Liver (tissue), 3 donors: ENCODE results near the gene JMJD4.

Experiments used
- ATF3 ChIP-seq: IDR thresholded peaks from 2 replicates; pipeline ENCODE4 v1.6.1; 2016; ENCODE audit warnings: antibody characterized with exemption
- CTCF ChIP-seq: fragments of 150-350 bp; IDR thresholded peaks from 2 replicates; pipeline ENCODE4 v1.5.1; 2017; ENCODE audit warnings: improper control_type of control experiment, low read depth, low read length; ENCODE audit not compliant: missing input control
- EGR1 ChIP-seq, 2 donors: IDR thresholded peaks; 2 replicates each; pipeline ENCODE4 v1.6.1; 2016 to 2018; ENCODE audit warnings: antibody characterized with exemption in 2 of 2, low read depth in 2 of 2
- GABPA ChIP-seq, 2 donors: IDR thresholded peaks in 1 of 2; conservative IDR thresholded peaks in 1 of 2; 2 replicates each; pipeline ENCODE4 v1.6.1; 2016; ENCODE audit warnings: antibody characterized with exemption in 2 of 2, mild to moderate bottlenecking in 1 of 2, moderate library complexity in 1 of 2
- MAX ChIP-seq: IDR thresholded peaks from 2 replicates; pipeline ENCODE4 v1.6.1; 2016; ENCODE audit warnings: antibody characterized with exemption
- RAD21 ChIP-seq, 2 donors: IDR thresholded peaks; 2 replicates each; pipeline ENCODE4 v1.6.1; 2016; ENCODE audit warnings: antibody characterized with exemption in 2 of 2, mild to moderate bottlenecking in 2 of 2
- REST ChIP-seq: IDR thresholded peaks from 2 replicates; pipeline ENCODE4 v1.6.1; 2016; ENCODE audit warnings: antibody characterized with exemption, mild to moderate bottlenecking
- RXRA ChIP-seq, 2 donors: IDR thresholded peaks; 2 replicates each; pipeline ENCODE4 v1.6.1; 2017 to 2018; ENCODE audit warnings: antibody characterized with exemption in 2 of 2, mild to moderate bottlenecking in 1 of 2
- SP1 ChIP-seq: IDR thresholded peaks from 2 replicates; pipeline ENCODE4 v1.6.1; 2018; ENCODE audit warnings: antibody characterized with exemption, mild to moderate bottlenecking
- YY1 ChIP-seq: IDR thresholded peaks from 2 replicates; pipeline ENCODE4 v1.6.1; 2016; ENCODE audit warnings: antibody characterized with exemption, mild to moderate bottlenecking
- donor health status: healthy.
- donor health status: healthy.

GRCh38 chr1:227725046-227725445, 10.1 kb downstream of the JMJD4 start:
- TF ChIP-seq SP1 (no peak), EGR1 (IDR thresholded peaks at IDR 0.05; ENCODE audit: low read depth in 2 of 2) (no peak), CTCF (no peak), RAD21 (IDR thresholded peaks at IDR 0.05) (no peak), REST (no peak), MAX (no peak), RXRA (IDR thresholded peaks at IDR 0.05) (no peak), ATF3 (no peak), YY1 (no peak), GABPA (IDR thresholded peaks at IDR 0.05 in 1 of 2, conservative IDR thresholded peaks at IDR 0.05 in 1 of 2) (no peak)
